Measurements from ENCODE around the gene TMEM120B. TPM values are rescaled to one million over a fixed set of nuclear protein-coding genes. Genes with fewer than 3 reads are reported as not detected.

Gene TMEM120B
- total RNA-seq, 1 experiment from 2014 or later: 20.5 TPM

DNA sequence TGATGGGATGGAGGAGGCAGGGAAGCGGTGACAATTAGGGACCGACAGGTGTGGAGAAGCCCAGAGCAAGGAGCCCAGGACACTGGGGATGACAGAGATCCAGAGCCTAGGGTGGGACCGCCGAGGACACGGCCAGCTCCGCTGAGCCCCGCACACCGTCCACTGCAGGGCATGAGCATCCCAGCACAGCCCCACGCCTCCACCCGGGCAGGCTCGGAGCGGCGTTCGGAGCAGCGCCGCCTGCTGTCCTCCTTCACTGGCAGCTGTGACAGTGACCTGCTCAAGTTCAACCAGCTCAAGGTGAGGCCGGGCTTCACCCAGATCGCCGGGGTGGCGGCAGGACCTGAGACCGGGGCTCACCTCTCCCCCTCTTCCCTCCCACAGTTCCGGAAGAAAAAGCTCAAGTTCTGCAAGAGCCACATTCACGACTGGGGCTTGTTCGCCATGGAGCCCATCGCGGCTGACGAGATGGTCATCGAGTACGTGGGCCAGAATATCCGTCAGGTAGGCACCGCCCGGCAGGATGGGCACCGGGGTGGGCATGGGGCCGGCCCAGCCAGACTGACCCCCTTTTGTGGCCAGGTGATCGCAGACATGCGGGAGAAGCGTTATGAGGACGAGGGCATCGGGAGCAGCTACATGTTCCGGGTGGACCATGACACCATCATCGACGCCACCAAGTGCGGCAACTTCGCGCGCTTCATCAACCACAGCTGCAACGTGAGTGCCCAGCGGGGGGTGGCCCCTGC is 115.0 kb downstream of the TMEM120B start:
- TF ChIP-seq POLR2A (IDR thresholded peaks at IDR 0.05; ENCODE audit: borderline replicate concordance, extremely low read depth, insufficient read depth, insufficient read length) (no peak), MAX (IDR thresholded peaks at IDR 0.05) (no peak), ZFX (IDR thresholded peaks at IDR 0.05) (no peak), SP1 (IDR thresholded peaks at IDR 0.05; ENCODE audit: low read depth) (no peak), ELF1 (IDR thresholded peaks at IDR 0.05; ENCODE audit: borderline replicate concordance, low read depth) (no peak), SRF (IDR thresholded peaks at IDR 0.05; ENCODE audit: low read depth) (no peak), RAD21 (IDR thresholded peaks at IDR 0.05; ENCODE audit: low read depth) (no peak), REST (IDR thresholded peaks at IDR 0.05; ENCODE audit: low read depth) (no peak), TCF7L2 (IDR thresholded peaks at IDR 0.05; ENCODE audit: borderline replicate concordance, extremely low read depth, insufficient read depth, insufficient read length) (no peak), POLR2AphosphoS5 (IDR thresholded peaks at IDR 0.05; ENCODE audit: low read depth, low read length) (no peak), ZNF274 (IDR thresholded peaks at IDR 0.05; ENCODE audit: low read depth, low read length) (no peak), YY1 (IDR thresholded peaks at IDR 0.05; ENCODE audit: extremely low read depth, insufficient replicate concordance, low read depth, low read length) (no peak), EZH2phosphoT487 (IDR thresholded peaks at IDR 0.05; ENCODE audit: borderline replicate concordance) (no peak), FOSL1 (IDR thresholded peaks at IDR 0.05; ENCODE audit: low read depth) (no peak)
- TF ChIP-seq, protein P1, sequence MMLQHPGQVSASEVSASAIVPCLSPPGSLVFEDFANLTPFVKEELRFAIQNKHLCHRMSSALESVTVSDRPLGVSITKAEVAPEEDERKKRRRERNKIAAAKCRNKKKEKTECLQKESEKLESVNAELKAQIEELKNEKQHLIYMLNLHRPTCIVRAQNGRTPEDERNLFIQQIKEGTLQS (IDR thresholded peaks at IDR 0.05): no peak
- no peak overlapping the region for H2AFZ ChIP-seq (ENCODE audit: low read depth, low read length, poor library complexity, severe bottlenecking)
- H3K9ac ChIP-seq (ENCODE audit: low read length): no peak overlapping the region
- intact Hi-C loops (cut with micrococcal nuclease): no loop called here
- peaks cover 23 to 36% of the 10 kb centered on the region in 2 experiments; a peak in 3 of 4 replicates for H3K36me3 ChIP-seq (ENCODE audit: control insufficient read depth in 1 of 2, insufficient read depth in 2 of 2, low read length in 2 of 2)
- no peaks in the 10 kb centered on the region; the same call in 1 of the 2 replicates for H3K79me2 ChIP-seq (ENCODE audit: insufficient read depth, low read length)
- BruUV-seq (replicated peaks): no TSS peak
- H3K27ac ChIP-seq (ENCODE audit: low read depth, low read length): no peak overlapping the region
- CTCF ChIA-PET: interaction anchor here (0.7 kb wide), 1 partner anchor 33 kb away, joined by 3 read pairs; no protein-coding TSS in a partner anchor
- no peaks in the 10 kb centered on the region for H3K9me3 ChIP-seq (ENCODE audit: control insufficient read depth in 1 of 2, insufficient read depth in 1 of 2, low read depth in 1 of 2, low read length in 2 of 2)
- RAD21 ChIA-PET (ENCODE audit: low non-redundant PET in 1 of 2, low total read pairs in 2 of 2, uncharacterized antibody in 2 of 2, unreplicated experiment in 2 of 2): no interaction called here
- POLR2A ChIA-PET: no interaction called here
- no peaks in the 10 kb centered on the region for H3K27me3 ChIP-seq (ENCODE audit: insufficient read depth, low read length)
- H3K4me2 ChIP-seq (ENCODE audit: low read length): no peak overlapping the region
- no peaks in the 10 kb centered on the region for H3K9me2 ChIP-seq (ENCODE audit: insufficient read depth)
- H4K20me1 ChIP-seq (ENCODE audit: insufficient read depth): no peaks in the 10 kb centered on the region
- no peak overlapping the region for H3K4me3 ChIP-seq (replicated peaks in 1 of 2; ENCODE audit: low read depth in 1 of 2, low read length in 2 of 2)
- H3K4me1 ChIP-seq (ENCODE audit: control insufficient read depth in 1 of 2, insufficient read depth in 2 of 2, low read length in 2 of 2): no peaks in the 10 kb centered on the region
- DNase-seq (ENCODE audit: low read depth, low spot score) (no peak), ATAC-seq (peak; percentile 18; the same call in 1 of the 2 replicates)

All from HCT116 (cell line).